Stomach (tissue), 4 donors: Measurements from ENCODE around the gene HMGA1.

Source experiments
- POLR2A ChIP-seq, 4 donors: fragments of 450-650 bp; IDR thresholded peaks; one replicate each; pipeline ENCODE4 v1.6.1; 2016; ENCODE audit warnings: antibody characterized with exemption in 4 of 4, control low read depth in 2 of 4, mild to moderate bottlenecking in 1 of 4, moderate library complexity in 1 of 4
- POLR2AphosphoS5 ChIP-seq, 3 donors: sonication (generic); formaldehyde crosslinking; IDR thresholded peaks; one replicate each; pipeline ENCODE4 v1.6.1; 2016; ENCODE audit warnings: antibody characterized with exemption in 3 of 3
- TF ChIP-seq, protein P1 (sequence below), 7 experiments: fragments of 450-650 bp in 4 of 7; fragments of 200-600 bp in 3 of 7; sonication (generic) in 3 of 7; IDR thresholded peaks; one replicate each; pipeline ENCODE4 v1.5.1; 2016 to 2019; ENCODE audit warnings: antibody characterized with exemption in 7 of 7, control low read depth in 2 of 7, mild to moderate bottlenecking in 1 of 7

DNA sequence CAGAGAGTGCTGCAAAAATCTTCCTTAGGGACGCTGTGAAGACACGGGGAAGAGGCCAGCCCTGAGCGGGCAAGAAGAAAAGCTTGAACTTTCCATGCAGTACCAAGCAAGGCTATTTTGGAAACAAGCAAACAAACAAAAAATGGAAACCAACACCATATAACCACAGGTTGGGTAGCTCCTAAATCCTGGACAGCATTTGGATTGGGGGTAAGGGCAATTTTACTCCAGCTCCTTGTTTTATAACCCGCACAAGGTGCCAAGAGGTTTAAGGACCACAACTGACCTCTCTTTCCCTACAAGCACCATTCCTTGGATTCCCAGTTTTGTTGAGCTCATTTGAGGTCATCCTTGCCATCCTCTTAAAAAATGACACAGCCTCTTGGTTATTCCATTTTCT, 43.5 kb downstream of the HMGA1 start:
- TF ChIP-seq, protein P1, sequence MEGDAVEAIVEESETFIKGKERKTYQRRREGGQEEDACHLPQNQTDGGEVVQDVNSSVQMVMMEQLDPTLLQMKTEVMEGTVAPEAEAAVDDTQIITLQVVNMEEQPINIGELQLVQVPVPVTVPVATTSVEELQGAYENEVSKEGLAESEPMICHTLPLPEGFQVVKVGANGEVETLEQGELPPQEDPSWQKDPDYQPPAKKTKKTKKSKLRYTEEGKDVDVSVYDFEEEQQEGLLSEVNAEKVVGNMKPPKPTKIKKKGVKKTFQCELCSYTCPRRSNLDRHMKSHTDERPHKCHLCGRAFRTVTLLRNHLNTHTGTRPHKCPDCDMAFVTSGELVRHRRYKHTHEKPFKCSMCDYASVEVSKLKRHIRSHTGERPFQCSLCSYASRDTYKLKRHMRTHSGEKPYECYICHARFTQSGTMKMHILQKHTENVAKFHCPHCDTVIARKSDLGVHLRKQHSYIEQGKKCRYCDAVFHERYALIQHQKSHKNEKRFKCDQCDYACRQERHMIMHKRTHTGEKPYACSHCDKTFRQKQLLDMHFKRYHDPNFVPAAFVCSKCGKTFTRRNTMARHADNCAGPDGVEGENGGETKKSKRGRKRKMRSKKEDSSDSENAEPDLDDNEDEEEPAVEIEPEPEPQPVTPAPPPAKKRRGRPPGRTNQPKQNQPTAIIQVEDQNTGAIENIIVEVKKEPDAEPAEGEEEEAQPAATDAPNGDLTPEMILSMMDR (IDR thresholded peaks at IDR 0.05): no peak
- no peak for TF ChIP-seq POLR2AphosphoS5 (IDR thresholded peaks at IDR 0.05)
- no peak for TF ChIP-seq POLR2A (IDR thresholded peaks at IDR 0.05)
